GM21423 (cell line): ENCODE measurements around the gene MXI1.
"Not testable (repeated sequence)": the region's sequence is repeated elsewhere in the genome, so short reads cannot be mapped to it uniquely, and the experiment has no call there.

ENCODE experiments used
- ATAC-seq: cut with Tn5 transposase; IDR thresholded peaks from one replicate; pipeline ENCODE4 v1.9.1; 2021; ENCODE audit warnings: mild to moderate bottlenecking, moderate library complexity; ENCODE audit not compliant: unreplicated experiment

Gene MXI1

DNA sequence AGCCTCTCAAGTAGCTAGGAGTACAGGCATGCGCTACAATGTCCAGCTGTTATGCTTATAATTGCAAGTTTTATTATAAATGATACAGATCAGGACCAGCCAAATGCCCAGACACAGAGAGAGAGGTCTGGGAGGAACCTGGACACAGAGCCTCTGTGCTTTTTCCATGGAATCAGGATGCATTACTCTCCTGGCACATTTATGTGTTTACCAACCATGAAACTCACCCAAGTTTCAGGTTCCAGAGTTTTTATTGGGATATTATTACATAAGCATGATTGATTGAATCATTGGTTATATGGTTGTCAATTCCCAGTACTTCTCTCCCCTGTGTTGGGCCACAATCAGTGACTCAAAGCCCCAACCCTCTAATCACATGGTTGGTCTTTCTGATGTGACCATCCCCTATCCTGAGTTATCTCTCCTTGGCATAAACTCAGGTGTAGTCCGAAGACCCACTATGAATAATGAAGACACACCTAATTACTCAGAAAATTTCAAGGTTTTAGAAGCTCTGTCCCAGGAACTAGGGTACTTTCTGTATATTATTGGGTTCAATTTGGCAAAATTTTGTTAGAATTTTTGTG, 30.6 kb downstream of the MXI1 start:
- no peak for ATAC-seq

DNA sequence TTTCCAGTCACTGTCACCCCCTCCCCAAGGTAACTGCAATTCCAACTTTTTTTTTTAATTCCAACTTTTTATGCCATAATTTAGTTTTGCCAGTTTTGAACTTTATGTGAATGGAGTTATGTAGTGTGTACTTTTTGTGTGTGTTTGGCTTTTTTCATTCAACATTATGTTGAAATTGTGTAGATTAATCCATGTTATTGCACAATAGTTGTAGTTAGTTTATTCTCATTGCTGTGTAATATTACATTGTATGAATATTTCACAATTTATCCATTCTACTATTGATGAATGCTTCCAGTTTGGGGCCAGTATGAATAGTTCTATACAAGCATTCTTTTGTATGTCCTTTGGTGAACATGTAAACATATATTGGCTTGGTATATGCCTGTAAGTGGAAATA, 32.5 kb downstream of the MXI1 start:
- ATAC-seq, result no peak

DNA sequence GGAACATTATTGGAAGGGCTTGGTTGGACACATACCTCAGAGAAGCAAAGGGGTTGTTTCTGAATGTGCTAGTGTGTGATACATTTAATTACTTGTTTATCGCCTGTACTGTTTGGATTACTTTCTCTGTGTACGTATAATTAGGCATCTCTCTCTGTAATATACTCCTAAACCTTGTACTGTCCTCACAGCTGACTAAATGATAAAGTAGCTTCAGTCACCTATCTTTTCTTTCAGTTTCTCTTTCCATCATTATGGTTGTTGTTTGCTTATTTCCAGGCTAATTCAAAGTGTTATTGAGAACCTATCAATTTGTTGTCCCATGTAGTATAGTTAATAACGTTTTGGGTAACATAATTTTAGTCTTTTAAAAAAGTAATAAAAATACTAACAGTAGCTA, 34.0 kb downstream of the MXI1 start:
- no peak for ATAC-seq

DNA sequence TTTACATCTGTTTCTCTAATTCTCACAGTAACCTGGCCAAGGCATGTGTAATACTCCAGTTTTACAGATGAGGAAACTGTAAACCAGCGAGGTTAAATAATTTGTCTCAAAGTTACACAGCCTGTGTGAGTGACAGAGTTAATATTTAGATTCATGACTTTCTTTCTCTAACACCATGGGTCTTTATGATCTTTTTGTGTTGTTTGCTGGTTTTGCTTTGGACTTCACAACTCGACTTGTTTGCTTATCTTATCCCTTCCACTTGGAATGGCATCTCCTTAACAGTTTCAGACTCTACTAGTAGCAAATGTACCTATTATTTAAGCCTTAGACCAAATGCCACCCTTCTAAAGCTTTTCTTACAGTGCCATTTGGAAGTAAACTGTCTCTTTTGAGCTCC, 34.4 kb downstream of the MXI1 start:
- ATAC-seq, result no peak

DNA sequence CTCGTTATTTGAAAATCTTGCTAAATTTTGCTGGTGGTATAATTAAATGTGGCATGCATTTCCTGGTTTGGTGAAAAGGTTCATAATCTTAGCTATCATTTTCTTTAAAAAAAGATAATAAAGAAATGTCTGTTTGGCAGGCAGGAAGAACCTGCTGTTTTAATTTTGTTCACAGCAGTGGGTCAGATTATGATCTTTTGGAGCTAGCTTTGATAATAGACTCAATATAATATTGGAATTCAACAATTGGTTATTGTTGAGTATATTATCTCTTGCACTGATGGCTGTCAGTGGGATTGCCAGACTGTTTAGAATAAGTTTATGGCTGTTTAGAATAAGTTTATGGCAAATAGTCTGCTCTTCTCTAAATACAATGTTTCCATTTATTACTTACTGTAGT, 35.1 kb downstream of the MXI1 start:
- no peak for ATAC-seq

DNA sequence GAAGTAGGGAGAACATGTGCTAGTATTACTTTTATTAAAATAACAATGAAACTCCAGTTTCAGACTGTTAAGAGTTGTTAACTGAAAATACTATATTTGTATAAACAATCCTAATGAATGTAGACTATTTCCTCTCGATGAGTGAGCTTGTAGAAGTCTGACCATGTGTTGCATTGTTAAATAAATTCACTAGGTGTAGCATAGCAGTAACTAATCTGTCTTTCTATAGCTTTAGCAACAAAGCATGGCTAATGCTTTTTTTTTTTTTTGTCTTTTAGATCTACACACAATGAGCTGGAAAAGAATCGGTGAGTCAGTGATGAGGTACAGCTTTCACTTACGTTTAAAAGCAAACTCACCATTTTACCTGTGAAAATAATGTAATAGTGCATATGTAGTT, 37.1 kb downstream of the MXI1 start:
- no peak for ATAC-seq

DNA sequence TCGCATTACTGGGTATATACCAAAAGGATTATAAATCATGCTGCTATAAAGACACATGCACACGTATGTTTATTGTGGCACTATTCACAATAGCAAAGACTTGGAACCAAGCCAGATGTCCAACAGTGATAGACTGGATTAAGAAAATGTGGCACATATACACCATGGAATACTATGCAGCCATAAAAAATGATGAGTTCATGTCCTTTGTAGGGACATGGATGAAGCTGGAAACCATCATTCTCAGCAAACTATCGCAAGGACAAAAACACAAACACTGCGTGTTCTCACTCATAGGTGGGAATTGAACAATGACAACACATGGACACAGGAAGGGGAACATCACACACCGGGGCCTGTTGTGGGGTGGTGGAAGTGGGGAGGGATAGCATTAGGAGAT, 40.4 kb downstream of the MXI1 start:
- ATAC-seq, result not testable (repeated sequence)

DNA sequence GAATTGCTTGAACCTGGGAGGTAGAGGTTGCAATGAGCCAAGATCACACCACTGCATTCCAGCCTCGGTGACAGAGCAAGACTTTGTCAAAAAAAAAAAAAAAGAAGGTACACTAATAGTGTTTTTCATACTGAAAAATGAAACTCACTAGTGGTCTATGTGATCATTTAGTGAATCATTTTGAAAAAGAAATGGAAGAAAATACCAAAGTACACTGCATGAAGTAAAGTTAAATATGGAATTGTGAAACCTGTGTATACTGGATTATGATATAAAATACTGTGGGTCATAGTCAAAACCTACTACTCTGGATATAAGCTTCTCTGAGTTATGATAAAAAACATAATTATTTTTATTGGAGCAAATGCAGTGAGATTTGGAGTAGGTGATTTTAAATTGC, 42.1 kb downstream of the MXI1 start:
- peak; percentile 69 for ATAC-seq

DNA sequence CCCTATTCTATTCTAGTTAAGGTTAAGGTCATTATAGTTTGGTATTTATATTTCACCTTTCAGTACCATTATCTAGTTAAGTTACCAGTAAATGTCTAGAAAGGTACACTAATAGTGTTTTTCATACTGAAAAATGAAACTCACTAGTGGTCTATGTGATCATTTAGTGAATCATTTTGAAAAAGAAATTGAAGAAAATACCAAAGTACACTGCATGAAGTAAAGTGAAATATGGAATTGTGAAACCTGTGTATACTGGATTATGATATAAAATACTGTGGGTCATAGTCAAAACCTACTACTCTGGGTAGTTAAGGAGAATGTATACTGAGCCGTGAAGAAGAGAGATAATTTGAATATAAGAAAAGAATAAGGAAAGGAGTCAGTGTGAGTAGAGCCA, 44.0 kb downstream of the MXI1 start:
- peak; percentile 72 for ATAC-seq

DNA sequence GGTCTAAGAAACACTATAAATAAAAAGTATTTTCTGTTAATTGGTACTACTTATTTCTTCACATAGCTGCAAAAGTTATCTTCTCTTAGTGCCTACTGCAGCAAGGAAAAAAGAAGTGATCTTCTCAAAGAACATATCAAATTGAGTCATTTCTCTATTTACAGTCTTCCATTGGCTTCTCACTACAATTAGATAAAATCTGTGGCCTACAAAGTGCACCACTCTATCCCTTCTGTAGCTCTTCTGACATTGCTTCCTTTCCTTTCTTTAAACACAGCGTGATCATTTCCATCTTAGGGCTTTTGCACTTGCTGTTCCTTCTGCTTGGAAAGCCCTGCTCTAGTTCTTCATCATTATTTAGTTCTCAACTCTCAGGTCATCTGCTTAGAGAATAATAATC, 44.7 kb downstream of the MXI1 start:
- no peak for ATAC-seq

DNA sequence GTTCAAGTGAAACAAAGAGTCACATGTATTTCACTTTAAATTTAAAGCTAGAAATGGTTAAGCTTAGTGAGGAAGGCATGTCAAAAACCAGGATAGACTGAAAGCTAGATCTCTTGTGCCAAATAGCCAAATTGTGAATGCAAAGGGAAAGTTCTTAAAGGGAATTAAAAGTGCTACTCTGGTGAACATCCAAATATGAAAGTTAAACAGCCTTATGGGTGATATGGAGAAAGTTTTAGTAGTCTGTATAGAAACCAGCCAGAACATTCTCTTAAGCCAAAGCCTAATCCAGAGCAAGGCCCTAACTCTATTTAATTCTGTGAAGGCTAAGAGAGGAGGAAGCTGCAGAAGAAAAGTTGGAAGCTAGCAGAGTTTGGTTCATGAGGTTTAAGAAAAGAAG, 47.1 kb downstream of the MXI1 start:
- no peak for ATAC-seq

DNA sequence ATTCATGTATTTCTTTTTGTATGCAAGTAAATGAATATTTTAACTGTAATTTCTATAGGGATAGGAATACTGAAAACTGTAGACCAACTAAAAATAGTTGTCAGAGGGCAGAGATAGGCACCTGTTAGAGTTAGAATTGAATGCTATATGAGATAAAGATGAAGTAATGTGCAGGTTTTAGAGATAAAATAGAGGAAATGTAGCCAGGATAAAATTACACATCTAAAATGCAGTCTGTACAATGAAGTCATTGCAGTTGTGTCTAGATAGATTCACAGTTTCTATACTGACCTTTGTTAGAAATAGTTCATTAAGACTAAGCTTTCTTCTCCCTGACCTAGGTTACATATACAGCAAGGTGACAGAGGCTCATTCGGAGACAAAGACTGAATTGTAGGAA, 51.1 kb downstream of the MXI1 start:
- no peak for ATAC-seq

DNA sequence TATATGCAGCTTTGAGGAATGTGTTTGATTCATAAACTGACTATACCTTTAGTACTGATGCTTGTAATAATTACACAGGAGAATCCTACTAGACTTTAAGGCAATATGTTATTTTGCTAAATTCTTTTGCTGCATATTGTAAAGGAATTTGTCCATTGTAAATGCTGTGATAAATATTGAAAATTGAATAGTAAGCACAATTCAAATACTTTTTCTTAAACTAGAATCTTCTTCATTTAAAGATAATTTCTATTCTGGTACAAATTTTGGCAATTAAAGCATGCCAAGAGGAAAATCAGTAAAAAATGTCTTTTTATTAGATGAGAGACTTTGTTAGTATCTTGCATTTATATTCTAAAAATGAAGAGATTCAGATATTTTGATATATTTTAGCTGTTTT, 51.9 kb downstream of the MXI1 start:
- no peak for ATAC-seq

DNA sequence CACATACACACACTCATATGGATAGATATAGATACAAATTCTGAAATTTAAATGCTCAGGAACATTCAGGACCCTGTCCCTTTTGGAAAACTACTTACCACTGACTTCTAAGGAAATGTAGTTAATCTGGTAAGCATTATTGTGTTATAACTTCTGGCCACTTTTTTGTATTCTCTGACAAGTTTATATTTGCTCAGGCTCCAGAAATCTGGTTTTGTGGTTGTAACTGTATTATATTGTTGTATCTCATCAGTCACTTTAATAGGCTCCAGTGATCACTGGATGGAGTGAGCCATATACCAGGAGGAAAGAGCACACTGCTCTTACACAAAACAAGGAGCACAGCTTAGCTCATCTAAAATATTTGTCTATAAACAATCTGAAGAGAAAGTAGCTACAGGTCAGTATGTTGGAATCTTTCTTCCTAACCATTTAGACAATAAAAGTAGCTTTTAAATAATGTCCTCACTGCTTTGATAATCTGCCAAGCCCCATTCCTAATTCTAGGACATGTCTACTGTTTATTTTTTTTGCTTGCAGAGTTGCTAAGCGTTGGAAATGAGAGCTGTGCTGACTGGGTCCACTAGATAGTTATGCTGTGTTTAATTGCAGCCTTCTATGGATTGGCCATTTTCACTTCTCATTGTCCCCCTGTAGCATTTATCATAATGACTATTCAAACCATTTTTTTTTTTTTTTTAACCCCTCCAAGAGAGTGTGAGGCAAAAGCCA, 53.5 kb downstream of the MXI1 start:
- no peak for ATAC-seq

DNA sequence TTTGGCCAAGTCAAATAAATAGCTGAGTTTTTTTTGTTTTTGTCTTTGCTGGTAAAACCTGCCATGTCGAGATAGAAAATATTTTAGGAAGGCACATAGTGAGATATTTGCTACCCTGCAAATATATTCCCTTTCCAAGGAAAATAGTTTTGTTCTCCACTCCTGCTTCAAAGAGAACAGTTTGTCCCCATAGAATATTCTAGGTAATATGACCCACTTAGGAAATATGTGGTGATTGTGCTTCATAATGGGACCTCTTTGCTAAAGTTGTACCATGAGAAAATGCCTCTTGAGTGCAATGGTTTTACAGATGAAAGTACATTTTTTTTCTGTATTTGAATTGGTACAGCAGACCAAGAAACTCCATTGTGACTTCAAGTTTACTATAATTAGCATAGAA, 55.8 kb downstream of the MXI1 start:
- no peak for ATAC-seq

DNA sequence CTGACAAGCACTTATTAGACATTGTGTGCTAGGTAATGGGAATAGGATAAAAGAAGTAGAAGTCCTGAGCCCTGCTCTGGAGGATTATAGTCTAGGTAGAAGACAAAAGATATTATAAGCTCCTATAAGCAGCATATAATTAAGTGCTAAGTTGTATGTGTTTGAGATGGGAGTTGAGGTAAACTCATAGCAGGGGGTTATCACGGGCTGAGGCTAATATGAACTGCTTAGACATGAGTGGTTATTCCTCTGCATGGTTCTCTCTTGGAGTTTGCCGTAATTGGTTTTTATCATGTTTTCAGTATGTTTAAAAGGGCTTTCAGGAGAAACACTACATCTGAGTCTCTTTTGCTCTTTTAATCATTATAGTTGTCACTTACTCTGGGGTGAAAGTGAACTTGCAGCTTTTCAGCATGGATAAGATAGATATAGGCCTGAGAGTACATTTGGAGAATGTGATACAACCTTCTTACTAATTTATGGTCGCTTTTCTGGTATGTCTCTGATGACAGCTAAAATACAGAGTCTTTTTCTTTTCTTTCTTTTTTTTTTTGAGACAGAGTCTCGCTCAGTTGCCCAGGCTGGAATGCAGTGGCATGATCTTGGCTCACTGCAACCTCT, 58.3 kb downstream of the MXI1 start:
- no peak for ATAC-seq

DNA sequence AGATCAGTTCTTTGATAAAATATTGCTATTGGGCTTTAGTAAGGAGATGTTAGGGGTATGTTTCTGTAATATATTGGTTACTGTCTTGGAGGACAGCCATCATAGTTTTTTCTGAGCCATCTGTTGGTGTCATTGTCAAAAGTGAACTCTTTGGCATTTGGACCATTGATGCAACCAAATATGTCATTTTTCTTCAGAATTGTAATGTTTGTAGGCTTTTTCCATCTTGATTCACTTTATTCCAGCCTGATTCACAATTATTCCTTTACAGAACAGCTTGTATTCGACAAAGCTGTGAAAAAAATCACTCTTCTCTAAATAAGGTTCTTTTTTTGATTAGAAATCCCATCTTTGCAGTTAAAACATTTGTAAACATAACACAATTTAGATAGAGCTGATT, 59.9 kb downstream of the MXI1 start:
- no peak for ATAC-seq

DNA sequence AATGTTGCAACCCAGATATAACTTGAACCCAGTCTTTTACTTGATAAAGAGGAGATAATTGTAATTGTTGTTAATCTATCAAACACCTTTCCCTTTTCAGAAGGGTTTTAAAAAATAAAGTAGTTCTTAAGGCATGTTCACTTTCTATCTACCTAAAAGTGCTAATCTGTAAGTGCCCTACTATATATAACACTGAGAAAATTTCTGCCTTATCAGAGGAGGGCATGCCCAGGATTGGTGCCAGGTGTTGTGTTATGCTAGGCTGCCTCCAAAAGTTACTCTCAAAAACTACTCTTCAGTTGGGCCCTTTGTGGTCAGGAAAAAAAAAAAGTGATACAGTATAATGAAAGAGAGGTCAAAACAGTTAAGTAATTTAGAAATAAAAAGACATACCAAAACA, 61.0 kb downstream of the MXI1 start:
- ATAC-seq, result peak; percentile 40

DNA sequence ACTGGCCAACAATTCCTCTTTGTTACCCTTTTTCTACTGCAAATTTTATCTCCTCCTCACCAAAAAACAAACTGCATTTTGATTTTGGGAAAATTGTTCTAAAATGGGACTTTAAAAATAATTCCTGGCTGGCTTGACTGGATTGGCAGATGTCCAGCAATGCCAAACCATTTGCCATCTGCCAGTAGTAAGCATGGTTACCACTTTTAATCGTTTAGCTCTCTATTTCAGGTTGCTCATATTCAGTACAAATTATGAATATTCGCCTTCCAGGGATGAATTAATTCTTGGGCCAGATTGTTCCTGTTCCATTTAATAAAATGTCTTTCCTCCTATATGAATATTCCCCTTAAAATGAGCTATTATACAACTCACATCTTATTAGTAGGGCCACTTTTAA, 61.6 kb downstream of the MXI1 start:
- no peak for ATAC-seq

DNA sequence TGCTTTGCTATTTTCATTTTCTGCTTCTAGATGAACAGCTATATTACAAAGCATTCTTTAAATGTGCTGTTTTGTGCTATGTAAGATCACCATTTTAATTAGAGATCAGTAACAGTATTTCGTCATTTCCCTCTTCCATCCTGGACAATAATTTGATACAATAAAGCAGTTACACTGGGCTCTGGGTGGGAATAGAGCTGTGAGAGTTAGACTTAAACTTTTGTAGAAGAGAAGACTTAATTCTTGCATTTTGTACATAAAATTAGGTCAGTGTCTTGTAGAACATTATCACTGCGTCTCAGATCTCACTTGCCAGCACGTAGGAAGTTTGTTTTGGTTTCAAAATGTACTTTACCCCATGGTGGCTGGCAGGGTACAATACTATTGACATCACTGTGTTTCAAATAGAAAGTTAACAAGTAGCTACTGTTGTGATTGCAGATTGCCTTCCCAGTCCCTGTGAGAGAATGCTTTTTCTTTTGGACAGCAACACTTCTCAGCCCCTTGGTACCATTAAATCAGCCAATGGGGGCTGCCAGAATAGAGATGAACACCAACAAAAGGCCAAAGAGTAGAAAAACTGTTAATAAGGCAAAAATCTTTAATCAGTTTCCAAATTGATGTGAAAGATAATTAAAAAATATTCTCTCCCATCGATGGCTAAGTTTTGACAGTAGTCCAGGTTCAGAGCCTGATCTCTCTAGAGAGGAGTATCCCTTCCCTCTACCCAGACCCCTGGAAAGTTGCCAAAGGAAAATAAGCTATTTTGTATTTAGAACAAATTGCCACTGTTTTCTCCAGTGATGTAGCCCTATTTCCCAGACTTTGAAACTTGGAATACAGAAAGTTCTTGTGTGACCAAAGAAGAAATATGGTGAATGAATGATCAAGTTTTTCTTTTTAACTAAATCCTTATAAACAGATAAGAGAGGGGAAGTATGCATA, 62.2 kb downstream of the MXI1 start:
- no peak for ATAC-seq

DNA sequence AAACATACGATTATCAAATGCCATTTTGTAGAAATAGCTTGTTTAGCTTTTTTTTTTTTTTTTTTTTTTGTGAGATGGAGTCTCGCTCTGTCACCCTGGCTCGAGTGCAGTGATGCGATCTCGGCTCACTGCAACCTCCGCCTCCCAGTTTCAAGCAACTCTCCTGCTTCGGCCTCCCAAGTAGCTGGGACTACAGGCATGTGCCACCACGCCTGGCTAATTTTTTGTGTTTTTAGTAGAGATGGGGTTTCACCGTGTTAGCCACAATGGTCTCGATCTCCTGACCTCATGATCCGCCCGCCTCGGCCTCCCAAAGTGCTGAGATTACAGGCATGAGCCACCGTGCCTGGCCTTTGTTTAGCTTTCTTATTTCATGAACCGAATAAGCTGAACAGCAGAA, 65.6 kb downstream of the MXI1 start:
- ATAC-seq, result not testable (repeated sequence)
